Retinal pigment epithelial cell (primary cell): ENCODE results near the gene CACNB2.

Experiments
- DNase-seq: peaks from one replicate; pipeline ENCODE4 v3.0.0-alpha.2; 2010; ENCODE audit warnings: low read depth
- H3K4me3 ChIP-seq: 2 replicates; pipeline ENCODE4 v1.5.1; 2011; ENCODE audit warnings: mild to moderate bottlenecking, low read length, control low read depth, moderate library complexity
- TF ChIP-seq, protein P1 (sequence below): conservative IDR thresholded peaks from 2 replicates; pipeline ENCODE4 v1.5.1; 2011; ENCODE audit warnings: low read depth, low read length, control low read depth, inconsistent platforms

The CACNB2 gene

DNA sequence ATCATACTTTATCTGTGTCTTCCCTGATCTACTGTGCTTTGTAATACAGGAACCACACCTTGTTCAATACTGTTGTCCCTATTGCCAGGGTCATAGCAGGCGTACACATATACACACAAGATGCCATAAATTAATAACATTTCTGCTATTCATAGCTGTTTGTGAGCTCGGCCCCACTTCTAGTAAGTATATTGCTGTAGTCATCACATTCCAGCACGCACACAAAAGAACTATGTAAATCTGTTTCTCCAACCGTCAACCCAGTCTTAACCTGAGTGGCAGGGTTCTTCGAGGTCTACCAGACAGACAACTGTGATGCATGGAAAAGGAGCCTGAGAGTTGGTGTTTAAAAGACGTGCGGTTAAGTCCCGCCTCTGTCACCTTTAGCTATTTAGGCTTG is 5.7 kb upstream of the CACNB2 start:
- TF ChIP-seq, protein P1, sequence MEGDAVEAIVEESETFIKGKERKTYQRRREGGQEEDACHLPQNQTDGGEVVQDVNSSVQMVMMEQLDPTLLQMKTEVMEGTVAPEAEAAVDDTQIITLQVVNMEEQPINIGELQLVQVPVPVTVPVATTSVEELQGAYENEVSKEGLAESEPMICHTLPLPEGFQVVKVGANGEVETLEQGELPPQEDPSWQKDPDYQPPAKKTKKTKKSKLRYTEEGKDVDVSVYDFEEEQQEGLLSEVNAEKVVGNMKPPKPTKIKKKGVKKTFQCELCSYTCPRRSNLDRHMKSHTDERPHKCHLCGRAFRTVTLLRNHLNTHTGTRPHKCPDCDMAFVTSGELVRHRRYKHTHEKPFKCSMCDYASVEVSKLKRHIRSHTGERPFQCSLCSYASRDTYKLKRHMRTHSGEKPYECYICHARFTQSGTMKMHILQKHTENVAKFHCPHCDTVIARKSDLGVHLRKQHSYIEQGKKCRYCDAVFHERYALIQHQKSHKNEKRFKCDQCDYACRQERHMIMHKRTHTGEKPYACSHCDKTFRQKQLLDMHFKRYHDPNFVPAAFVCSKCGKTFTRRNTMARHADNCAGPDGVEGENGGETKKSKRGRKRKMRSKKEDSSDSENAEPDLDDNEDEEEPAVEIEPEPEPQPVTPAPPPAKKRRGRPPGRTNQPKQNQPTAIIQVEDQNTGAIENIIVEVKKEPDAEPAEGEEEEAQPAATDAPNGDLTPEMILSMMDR, result no peak
- H3K4me3 ChIP-seq, result no peak overlapping the region
- no peak for DNase-seq

DNA sequence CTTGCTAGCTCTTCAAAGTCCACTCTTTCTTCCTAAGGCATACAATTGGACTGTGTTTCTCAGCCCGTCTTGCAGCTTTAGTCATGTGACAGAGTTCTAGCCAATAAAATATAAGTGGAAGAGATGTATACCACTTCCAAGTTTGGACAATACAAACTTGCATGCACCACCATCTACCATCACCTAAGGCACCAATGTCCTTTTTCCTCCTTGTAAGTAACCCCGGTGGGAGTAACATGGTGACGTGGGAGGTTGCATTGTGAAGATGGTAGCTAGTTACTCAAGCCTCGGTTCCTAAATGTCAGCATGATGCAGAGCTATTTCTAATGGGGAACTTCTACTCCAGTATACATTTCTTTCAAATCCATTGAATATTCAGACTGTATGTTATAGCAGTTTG is 5.3 kb upstream of the CACNB2 start:
- no peak overlapping the region for H3K4me3 ChIP-seq
- TF ChIP-seq, protein P1, result no peak
- no peak for DNase-seq

DNA sequence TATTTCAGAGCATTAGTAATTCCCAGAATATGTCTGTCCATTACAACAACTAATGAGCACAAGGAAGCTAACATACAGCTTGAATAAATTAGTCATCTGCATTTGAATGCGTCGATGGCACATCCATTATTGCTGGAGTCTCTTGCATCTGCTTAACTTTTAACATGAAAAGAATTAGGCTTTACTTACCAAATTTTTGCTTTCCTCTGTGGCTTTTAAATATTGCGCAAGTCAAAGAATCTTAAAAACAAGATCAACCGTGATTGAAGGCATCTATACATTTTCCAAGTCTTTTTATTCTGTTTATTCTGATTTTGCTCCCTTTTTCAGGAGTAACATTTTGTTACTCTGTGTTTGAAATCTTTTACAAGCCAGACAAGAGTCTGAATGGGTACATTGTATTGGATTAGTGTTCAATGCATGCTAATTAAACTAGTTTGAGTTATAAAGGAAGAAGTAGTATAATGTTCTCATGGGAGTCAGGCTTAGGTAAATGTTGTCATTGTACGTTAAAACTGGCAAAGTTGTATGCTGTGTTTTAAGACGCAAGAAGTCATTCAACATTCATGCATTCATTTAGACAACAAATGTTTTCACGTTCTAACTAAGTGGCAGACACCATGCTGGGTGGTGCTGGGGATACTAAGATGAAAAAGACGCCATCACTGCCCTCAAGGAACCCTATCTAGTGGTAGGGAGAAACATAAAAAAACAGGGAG is 4.0 kb upstream of the CACNB2 start:
- H3K4me3 ChIP-seq, result no peak overlapping the region
- TF ChIP-seq, protein P1, result no peak
- DNase-seq, result no peak

DNA sequence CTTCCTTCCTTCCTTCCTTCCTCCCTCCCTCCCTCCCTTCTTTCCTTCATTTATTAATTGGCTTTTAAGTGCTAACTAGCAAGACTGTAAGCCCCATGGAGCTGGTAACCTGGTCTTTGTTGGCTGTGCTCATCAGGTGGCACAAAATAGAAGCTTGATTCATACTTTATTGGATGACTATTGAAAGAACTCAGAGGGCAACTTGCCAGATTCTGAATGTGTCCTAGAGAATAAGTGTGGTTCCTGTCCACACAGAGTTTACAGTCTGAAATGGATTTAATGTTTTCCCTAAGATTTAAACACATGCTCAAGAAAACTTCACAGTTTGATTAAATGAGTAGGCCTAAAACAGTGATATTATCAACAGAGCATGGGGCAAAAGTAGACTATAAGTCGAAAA is 3.1 kb upstream of the CACNB2 start:
- no peak overlapping the region for H3K4me3 ChIP-seq

DNA sequence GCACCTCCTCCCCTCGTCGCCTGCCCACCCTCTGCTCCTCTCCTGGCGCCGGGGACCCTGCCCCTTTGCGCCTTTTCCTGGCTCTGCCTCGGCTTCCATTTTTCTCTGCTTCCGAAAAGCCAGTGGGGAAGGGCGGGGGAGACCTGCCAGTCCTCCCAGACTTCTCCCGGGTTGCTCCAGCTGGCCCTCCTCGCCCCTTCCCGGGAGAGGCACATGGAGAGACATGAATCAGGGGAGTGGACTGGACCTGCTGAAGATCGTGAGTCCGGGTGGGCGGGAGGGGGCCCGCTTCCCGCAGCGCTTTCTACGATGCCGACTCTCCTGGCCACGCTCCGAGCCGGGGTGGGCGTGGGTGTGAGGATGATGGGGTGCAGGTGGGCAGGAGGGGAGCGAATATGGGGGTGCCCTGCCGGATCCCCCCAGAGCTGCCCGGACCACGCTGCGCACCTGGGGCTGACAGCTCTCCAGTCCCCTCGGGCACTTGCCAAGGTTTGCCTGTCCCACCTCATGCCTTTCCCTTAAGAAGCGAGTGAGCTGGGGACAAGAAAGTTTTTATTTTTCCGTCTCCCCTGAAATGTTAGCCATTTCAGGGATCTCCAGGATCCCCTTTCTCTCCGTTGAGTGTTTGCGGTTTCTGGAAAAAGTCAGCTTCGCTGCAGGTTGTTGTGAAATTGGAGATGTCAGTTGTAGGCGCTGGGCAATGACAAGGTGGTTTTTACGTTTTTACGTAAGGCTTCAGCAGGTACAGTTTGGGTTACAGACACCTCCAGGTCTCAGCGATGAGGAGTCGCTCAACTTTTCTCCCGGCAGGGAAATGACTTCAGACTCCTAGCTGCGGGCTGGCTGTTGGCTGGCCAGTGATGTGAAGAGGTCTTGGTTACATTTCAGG is 977 bp downstream of the CACNB2 start:
- DNase-seq, result no peak
- H3K4me3 ChIP-seq, result peak overlapping the region; percentile 62
- TF ChIP-seq, protein P1, result no peak

More for the DNA sequence above, 3.1 kb upstream of the CACNB2 start:
- TF ChIP-seq, protein P1, result no peak
- DNase-seq, result no peak

DNA sequence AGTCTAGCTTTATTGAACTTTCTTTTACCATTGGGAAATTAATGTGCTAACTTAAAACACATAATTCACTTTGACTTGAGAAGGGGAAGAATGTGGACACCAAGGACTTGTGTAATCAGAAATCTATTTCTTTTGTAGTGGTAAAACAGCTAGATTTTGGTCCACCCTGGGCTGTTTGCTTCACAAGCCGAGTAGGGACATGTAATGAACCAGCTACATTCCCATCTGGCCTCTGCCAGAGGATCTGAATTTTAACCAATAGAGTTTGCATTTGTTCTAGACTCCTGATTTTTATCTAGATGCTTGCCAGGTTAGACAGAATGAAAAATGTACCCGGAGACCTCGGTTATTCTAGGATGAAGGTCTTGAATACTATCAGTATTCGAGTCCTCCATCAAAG is 1.9 kb downstream of the CACNB2 start:
- no peak overlapping the region for H3K4me3 ChIP-seq
- TF ChIP-seq, protein P1, result no peak
- no peak for DNase-seq
